Measurements from ENCODE around the gene MLLT1.

MLLT1 gene

DNA sequence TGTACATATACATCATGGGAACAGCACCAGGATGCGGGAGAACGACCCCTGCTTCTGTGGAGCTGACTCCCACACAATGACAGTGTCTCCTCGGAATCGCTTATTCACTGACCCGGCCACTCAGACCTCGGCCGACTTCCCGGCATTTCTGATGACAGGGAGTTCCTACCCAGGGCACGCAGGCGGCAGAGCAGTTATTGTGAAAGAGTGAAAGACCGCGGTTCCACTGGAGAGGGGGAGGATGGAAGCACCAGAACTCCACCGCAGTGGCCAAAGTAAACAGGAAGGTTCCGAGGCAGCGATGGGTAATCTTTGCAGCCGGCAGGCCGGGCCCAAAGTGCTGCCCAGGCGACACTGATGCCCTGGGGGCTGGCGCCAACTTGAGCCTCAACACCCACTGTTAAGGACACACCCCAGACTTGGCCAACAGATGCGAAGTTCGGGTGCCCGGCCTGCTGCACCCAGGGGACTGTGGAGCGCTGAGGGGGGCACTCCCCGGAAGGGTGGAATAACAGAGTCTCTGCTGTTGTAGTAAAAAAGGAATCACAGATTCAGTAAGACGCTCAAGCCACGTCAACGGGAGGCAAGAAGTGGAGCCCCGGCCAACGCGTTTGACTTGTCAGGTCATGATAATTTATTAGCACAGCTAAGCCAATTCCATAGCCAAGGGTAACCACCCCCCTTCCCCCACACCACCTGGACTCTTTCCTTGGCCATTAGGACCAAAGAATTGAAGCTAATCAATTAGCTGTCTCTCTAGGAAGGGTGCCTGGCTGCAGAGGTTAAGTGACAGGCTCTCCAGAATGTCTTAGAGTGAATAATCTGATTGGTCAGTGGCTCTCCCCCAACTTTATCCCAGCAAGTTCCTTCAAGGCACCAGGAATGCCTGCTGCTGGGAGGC is 5.8 kb downstream of the MLLT1 start:
- DNase-seq, result peak; percentile 98

DNA sequence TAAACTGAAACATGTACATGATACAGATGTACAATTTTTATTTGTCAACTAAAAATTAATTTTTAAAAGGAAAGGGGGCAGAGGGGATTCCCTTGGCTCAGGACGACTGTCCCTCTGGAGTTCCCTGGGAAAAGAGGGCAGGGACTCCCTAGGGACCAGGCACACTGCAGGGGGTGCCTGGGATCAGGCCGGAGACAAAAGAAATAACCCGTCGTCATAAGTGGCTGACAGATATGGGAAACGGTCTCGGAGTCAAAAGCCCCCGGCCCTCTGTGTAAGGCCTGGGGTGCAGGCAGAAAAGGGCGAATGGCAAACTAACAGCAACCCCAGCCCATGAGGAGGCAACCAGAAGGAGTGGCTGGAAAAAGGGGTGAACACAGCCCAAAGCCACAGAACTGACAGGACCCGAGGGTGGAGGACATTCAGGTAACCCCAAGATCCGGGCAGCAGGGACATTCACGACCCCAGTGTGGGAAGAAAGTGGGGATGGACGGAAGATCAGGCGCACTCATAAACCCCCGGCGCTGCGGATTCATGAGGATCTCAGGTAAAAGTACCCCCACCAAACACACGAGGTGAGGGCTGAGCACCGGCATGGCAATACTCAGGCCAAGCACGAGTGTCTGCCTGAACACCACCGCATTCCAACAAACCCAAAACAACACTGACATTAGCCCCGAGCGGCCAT is 6.7 kb downstream of the MLLT1 start:
- peak; percentile 28 for DNase-seq

DNA sequence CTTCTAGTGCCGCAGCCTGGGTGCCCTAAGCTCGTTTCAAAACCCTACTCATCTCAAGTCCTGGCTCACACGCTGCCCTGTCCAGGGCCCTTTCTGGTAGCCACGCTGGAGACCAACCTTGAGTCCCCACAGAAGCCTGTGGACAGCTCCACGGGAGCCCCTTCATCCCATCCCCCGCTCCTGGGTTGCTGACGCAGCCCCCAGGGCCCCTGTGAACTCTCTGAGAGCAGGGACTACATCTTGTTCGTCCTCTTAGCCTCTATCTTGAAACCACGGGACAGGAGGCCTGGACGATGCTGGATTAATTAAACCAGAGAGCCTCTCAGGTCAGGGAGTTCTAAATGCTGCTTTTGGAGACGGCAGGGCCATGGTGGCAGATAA is 7.4 kb downstream of the MLLT1 start:
- no peak for DNase-seq

DNA sequence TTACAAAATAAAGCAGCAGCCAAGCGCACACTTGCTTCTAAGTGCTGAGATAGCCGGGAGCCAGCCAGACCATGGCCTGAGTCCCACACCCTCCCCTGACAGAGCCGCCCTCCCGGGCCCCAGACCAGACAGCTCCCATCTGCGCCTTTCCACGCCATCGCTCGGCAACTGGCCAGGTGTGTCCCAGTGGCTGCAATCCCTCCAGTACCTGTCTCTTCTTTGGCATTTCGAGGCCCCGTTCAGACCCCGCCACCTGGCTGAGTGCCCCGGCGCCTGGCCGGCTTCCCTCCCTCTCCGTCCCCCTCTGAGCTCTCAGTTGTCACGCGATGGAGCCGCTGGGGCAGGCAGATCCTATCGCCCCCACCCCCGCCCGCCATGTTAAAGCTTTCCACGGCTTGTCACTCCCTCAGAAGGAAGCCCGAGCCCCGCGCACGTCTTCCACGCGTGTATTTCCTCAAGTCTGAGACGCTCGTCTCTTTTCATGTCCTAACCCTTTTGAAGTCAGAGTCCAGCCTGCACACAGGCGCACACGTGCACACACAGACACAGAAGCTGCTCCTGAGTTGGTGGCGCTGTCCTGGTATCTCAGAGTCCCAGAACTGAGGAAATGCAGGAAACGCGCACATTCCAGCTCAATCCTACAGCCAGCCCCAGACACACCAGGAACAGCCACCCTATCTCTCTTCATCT is 7.9 kb downstream of the MLLT1 start:
- no peak for DNase-seq

DNA sequence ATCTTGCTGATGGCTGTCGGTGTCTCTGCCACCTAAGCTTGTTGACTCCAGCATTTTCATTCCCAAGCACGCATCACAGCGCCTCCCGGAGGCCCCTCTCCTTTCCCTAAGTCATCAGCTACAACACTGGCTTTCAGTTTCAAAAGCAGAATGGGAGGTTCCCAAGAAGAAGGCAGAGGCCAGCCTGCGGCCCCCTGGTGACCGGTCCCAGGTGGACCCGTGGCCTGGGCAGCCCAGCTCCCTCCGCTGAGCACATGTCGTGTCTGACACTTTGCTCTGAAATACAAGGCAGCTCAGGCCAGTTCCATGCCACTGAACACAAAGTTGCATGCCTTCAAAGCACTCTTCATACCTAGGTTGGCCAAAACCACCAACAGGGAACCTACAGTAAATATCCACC is 8.5 kb downstream of the MLLT1 start:
- DNase-seq, result no peak

DNA sequence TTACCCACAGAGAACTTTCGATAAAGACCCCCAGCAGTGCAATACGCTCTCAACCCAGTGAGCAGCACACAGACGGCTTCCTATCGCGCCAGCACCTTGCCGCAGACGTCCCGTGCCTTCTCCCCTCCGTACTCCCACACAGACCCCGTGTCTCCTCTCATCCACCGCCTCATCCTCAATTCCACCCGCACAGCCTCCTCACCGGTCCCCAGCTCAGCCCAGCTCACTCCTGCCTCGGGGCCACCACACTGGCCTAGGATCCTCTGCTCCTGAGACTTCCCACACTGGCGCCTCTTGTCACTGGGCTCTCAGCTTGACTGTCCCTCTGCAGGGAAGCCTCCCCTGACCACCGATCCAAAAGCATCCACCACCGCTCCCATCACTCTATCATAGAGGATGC is 9.0 kb downstream of the MLLT1 start:
- no peak for DNase-seq

DNA sequence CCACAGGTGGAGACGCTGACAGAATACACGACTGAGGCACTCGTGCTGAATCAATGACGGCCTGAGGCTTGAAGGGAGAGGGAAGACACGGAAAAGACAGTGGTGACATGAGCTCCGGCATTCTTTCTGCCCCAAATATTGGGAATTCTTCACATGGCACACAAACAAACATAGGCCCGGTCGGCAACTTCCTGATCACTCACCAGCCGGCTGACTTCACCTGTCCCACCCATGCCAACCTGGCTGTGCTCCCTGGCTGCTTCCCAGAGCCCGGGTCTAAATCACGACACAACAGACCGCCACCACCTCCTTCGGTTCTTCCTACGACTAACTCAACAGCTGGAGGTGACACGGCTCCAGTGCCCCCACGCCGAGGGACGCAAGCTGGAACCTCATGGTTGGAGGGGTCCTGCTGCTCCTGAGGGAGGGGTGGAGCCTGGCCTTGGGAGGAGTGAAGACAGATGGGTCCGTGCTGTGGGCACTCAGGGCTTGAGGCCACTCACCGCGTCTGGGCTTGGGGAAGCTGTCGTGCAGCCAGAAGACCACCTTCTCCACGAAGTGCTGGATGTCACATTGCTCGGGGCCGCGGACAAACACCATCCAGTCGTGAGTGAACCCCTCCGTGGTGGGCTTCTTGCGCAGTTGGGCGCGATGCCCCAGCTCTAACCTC is 9.6 kb downstream of the MLLT1 start:
- DNase-seq, result no peak

DNA sequence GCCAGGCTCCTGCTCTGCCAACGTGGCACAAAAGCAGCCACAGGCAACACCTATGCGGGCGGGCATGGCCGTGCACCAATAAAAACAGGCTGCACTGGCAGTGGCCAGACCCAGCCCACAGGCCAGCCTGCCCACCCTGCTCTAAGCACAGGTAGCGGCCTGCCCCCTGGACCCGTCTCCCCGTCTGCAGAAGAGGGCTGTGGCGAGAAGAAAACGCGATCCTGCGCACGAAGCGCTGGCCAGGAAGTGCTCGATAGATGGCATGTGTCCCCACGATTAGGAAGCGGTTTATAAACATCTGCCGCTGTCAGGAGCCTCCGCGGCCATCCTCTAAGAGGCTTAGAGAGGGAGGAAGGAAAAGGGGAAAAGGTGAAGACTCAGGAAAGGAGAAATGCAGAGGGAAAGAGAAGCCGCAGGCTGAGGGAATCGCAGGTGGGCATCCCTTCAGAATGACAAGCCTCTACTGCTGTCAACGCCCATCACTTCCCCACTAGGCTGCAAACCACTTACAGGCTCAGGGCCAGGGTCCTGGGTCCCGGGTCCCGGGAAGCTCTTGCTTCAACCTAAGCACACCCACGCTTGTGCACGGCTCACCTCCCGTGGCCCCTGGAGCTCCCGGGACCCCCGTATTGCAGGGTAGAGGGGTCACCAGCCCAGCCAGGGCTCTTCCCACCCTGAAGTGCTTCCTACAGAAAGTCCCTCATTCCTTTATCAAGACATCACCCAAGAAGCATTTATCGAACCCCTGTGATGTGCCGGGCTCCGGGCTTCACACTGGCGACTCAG is 10.5 kb downstream of the MLLT1 start:
- peak; percentile 88 for DNase-seq

DNA sequence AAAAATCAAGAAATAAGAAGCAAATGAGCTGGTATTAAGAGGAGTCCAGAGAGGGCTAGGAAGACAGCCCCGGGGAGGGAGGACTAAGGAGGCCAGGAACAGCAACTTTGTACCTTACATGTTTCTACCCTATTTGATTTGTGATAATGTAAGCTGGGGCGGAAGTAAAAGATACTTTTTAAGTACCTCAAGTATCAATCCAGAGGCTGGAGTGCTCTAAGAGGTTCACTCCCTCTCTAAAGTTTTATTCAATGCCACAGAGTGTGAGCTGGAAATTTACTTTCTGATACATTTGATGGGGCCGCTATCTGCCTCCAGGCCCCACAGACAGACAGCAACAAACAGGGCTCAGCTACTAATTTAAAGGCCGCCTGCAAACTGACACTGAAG is 11.4 kb downstream of the MLLT1 start:
- DNase-seq, result no peak

DNA sequence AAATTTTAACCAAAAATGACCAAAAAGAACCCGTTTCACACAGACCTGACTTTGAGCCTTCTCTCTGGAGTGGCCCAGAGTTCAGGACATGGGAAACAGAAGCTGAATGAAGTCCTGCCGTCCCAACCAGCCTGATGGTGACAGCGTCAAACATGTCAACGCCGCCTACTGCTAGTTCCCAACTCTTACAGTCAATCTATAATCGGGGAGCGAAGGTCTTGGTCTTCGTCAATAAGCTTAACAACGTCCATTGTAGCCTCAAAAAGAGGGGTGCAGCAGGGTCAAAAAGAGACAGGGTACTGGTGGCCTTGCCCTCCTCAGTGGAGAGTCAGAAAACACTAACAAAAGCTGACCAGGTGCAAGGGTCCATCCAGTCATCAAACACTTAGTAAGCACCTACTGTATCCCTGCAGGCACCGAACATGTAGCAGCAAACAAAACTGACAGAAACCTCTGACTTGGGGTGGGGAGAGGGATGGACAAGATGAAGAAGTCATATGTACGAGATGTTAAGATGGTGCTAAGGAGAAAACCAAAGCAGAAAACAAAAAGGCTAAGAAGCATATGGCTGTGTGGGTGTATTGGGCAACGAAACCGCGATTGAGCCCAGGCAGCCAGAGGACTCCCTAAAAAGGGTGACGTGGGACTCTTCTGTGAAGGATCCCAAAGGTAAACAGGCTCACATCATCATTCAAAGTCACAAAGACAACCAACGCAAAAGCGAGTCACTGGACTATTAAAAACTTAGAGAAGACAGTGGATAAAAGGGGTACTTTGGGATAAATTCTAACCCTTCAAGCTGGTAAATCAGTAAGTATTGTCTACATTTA is 12.0 kb downstream of the MLLT1 start:
- DNase-seq, result no peak

DNA sequence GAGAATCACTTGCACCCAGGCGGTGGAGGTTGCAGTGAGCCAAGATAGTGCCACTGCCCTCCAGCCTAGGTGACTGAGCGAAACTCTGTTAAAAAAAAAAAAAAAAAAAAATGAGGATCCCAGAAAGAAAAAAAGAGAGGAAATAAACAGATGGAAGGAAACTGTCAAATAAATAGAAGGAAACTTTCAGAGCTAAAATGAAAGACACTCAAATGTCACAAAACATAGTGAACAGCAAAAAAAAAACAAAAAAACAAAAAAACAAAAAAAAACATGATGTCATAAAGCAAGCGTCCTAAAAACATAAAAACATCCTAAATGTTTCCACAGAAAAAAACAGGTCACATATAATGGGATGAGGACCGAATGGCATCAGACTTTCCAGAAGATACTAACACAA is 15.0 kb downstream of the MLLT1 start:
- DNase-seq, result no peak

DNA sequence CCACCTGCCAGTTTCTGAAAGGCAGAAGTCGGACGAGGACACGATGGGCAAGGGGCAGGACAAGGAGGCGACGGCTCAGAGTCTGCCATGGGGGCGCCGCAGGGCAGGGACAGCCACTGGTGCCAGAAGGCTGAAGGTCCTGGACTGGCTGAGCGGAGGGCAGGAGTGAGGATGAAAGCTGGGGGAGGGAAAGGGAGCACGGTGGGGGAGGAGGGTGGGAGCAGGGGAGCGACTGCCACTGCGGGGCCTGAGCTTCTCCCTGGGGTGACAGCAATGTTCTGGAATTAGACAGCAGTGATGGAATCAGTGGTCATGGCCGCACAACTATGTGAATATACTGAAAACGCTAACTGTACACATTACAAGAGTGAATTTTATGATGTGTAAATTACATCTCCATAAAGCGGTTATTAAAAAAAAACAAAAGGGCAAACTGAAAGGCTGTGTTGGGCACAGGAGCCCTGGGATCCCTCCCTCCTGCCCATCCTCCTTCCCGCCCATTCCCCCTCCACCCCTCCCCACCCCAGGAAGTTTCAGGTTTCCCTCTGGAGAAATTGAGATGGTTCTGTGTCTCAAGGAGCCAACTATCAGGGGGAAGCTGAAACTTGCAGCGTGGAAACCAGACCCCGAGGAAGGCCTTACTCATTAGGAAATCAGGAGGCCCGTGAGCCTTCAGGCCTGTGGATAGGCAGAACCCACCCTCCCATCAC is 15.9 kb downstream of the MLLT1 start:
- DNase-seq, result no peak

DNA sequence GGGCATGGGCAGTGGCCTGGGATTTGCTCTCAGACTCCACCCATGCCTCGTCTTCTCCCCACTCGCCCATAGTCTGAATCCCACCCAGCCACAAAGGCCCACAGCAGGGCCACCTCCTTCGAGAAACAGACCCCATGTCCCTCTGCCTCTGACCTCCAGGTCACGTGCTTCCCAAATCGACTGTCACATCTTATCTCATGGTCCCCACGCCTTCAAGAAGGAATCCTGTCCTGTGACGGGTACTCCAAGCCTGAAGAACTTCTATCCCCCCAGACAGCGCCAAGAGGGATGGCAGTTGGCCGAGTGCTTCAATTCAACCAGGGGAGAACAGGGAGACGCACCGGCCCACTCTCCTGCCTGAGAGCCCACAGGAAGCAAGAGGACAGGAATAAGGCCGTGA is 16.5 kb downstream of the MLLT1 start:
- DNase-seq, result no peak

DNA sequence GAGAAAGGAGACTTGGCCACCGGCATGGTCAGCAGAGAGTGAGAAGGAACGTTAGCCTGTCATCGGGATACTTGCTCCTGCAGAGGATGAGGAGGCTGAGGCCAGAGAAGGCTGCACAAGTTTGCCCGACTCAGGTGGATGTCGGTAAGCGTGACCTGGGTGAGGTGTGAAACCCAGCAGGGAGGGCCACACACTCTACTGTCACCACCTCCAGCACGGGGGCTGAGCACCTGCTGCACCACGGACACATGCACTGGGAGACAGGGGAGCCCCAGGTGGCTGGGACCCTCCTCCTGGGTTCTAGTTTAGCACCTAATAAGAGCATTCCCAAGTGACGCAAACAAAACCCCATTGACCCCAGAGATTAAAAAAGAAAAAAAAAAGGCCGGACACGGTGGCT is 17.3 kb downstream of the MLLT1 start:
- DNase-seq, result no peak

DNA sequence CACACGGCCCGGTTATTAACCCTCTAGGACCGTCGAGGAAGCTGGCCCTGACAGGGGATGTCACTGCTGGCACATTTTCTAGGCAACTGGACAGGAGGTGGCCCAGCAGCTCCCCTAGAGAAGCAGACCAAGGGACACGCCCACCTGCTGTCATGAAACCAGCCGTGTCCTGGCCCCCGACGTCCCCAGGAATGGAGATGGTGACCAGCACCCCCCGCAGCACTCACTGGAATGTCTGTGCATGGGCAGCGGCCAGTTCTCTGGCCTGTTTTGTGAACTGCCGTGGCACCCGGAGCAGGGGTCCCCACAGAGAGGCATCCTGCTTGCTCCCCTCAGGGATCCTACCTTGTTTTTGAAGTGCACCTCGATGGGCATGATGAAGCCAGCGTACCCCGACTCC is 17.9 kb downstream of the MLLT1 start:
- DNase-seq, result no peak

DNA sequence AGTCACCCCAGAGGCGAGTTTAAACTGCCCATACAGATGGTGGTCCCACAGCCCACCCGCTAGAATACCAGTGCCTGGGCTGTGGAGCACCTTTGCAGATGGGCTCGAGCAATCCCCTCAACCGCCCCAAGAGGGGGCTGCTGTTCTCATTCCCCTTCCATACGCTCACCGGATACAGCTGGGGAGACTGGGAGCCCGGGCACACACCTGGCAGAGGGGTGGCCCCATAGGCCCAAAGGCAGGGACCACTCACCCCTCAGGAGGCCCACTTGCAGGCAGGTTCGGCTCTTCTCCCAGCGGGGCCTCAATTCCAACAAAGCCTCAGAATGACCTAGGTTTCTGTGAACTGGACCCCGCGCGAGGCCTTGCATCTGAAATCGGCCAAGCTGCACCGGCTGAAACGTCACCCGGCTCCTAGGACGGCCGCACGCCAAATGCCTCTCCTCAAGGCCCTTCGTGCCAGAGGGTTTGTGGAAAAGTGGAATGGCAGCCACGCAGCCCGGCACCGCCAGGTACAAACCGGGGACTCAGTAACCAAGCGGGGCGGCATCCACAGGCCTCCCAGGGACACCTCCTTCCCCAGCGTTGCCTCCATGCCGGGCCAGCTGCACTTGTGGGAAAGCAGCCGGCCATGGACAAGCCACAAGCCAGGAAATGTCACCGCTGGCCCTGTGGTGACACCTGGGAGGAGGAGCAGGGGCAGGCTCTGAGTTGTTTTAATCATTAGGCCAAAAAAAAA is 18.7 kb downstream of the MLLT1 start:
- peak; percentile 44 for DNase-seq

DNA sequence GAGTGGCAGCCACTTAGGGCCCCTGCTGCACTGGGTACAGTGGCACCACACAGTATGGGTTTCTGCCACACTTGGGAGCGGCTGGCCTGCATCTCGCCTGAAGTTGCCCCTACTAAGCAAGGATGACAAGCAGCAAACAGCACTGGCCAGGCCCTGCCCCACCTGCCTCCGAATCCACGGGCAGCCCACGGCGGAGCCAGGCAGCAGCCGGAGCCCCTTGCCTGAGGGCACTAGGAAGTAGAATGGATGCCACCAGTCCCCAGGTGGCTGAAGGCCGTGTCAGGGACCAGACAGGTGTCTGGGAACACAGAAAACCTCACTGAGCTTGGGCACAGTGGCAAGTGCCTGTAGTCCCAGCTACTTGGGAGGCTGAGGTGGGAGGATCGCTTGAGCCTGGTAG is 19.4 kb downstream of the MLLT1 start:
- no peak for DNase-seq

DNA sequence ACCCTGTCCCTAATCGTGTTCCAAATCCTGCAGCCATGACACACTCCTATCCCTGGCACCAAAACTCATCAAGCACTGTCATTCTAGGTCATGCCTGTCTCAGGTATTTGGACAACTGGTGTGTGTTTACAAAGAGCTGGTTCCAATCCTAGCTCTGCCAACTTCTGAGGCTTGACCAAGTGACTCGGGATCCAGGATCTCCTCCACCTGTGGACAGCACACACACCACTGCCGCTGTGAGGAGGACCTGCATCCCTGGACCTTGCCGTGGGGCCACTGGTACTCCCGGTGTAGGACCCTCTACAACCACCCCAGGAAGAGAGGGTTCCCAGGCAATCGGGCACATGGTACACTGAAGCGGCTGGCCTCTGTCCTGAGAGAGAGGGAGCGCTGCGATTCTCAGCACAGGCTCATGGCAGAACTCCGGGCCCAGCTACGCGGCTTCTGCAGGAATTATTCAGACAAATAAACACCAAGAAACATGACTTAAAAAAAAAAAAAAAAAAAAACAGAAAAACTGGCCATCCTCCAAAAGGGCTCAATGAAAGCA is 20.4 kb downstream of the MLLT1 start:
- no peak for DNase-seq

DNA sequence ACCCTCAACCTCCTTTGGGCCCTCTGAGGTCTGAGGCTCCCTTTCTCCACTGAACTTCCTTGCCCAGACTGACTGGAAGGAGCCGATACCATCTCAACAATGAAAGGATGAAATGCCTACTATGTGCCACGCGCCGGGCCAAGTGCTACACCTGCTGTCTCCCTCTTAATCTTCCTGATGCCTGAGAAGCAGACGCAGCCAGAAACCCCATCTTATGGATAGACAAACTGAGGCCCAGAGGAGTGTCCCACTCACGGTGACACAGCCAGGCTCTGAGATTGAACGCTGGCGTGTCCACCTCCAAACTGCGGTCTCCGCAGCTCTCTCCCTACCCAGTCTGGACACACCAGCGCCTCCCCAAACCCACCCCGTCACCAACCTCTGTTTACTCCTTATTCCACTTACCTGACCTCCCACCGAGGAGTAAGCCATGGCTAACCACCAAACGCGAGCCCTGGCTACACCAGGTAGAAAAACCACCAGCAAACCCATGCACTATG is 20.9 kb downstream of the MLLT1 start:
- DNase-seq, result no peak

All from NCI-H82 (cell line).